HepG2 (cell line): ENCODE results near the gene GNG7. TPM values are rescaled to one million over a fixed set of nuclear protein-coding genes. Genes with fewer than 3 reads are reported as not detected.

Source experiments
- CBX1 ChIP-seq: IDR thresholded peaks from one replicate; pipeline ENCODE4 v1.6.1; 2016; ENCODE audit warnings: antibody characterized with exemption, low read depth
- CHD2 ChIP-seq: IDR thresholded peaks from 2 replicates; pipeline ENCODE4 v1.6.1; 2011; ENCODE audit warnings: low read depth, low read length, improper control_type of control experiment
- DNMT1 ChIP-seq: sonication (generic); formaldehyde crosslinking; IDR thresholded peaks from 2 replicates; pipeline ENCODE4 v1.5.1; 2020; ENCODE audit warnings: mild to moderate bottlenecking, missing genetic modification reagents
- MAFK ChIP-seq, 2 experiments: IDR thresholded peaks in 1 of 2; conservative IDR thresholded peaks in 1 of 2; 2 replicates each; pipeline ENCODE4 v1.6.1; 2011; ENCODE audit warnings: improper control_type of control experiment in 2 of 2, low read length in 2 of 2
- MIER2 ChIP-seq: IDR thresholded peaks from 2 replicates; pipeline ENCODE4 v1.6.1; 2016; ENCODE audit warnings: missing biosample characterization, missing genetic modification reagents
- NR2F1 ChIP-seq, 2 experiments: fragments of 450-650 bp in 1 of 2; formaldehyde crosslinking in 1 of 2; IDR thresholded peaks; 2 replicates each; pipeline versions ENCODE4 v1.5.0 to v1.6.1; 2016 to 2020; ENCODE audit warnings: mild to moderate bottlenecking in 1 of 2, missing compliant biosample characterization in 1 of 2, missing genetic modification reagents in 1 of 2, moderate library complexity in 1 of 2
- PAX8 ChIP-seq: sonication (generic); formaldehyde crosslinking; IDR thresholded peaks from 2 replicates; pipeline ENCODE4 v1.8.0; 2022; ENCODE audit warnings: mild to moderate bottlenecking, missing genetic modification reagents, borderline replicate concordance
- RBM22 ChIP-seq: fragments of 200-400 bp; formaldehyde crosslinking; optimal IDR thresholded peaks from 2 replicates; pipeline ENCODE3; 2017; ENCODE audit warnings: mild to moderate bottlenecking, low read length, moderate library complexity
- SRSF4 ChIP-seq: fragments of 200-400 bp; formaldehyde crosslinking; IDR thresholded peaks from one replicate; pipeline ENCODE4 v1.6.1; 2018; ENCODE audit warnings: mild to moderate bottlenecking, low read depth, low read length, moderate library complexity; ENCODE audit not compliant: poor library complexity, severe bottlenecking
- ZFX ChIP-seq: sonication (generic); formaldehyde crosslinking; IDR thresholded peaks from 2 replicates; pipeline ENCODE4 v1.4.0; 2020; ENCODE audit warnings: mild to moderate bottlenecking, low read depth, missing genetic modification reagents, moderate library complexity
- ZNF180 ChIP-seq: sonication (generic); formaldehyde crosslinking; IDR thresholded peaks from 2 replicates; pipeline ENCODE4 v1.4.0; 2020; ENCODE audit warnings: low read depth, missing genetic modification reagents, borderline replicate concordance
- ZNF260 ChIP-seq: sonication (generic); formaldehyde crosslinking; IDR thresholded peaks from 2 replicates; pipeline ENCODE4 v1.4.0; 2020; ENCODE audit warnings: missing genetic modification reagents, low read depth, mild to moderate bottlenecking, borderline replicate concordance
- ZNF282 ChIP-seq: fragments of 450-650 bp; IDR thresholded peaks from 2 replicates; pipeline ENCODE4 v1.6.1; 2018; ENCODE audit not compliant: partially characterized antibody
- ZNF670 ChIP-seq: sonication (generic); formaldehyde crosslinking; IDR thresholded peaks from 2 replicates; pipeline ENCODE4 v1.8.0; 2022; ENCODE audit warnings: mild to moderate bottlenecking, missing genetic modification reagents, borderline replicate concordance
- ZNF720 ChIP-seq: sonication (generic); formaldehyde crosslinking; IDR thresholded peaks from 2 replicates; pipeline ENCODE4 v1.4.0; 2020; ENCODE audit warnings: missing genetic modification reagents
- ZNF775 ChIP-seq: sonication (generic); formaldehyde crosslinking; IDR thresholded peaks from 2 replicates; pipeline ENCODE4 v1.4.0; 2020; ENCODE audit warnings: missing genetic modification reagents, mild to moderate bottlenecking, moderate library complexity, borderline replicate concordance
- ZSCAN12 ChIP-seq: sonication (generic); formaldehyde crosslinking; IDR thresholded peaks from 2 replicates; pipeline ENCODE4 v1.9.0; 2021; ENCODE audit warnings: mild to moderate bottlenecking, missing genetic modification reagents
- polyA plus RNA-seq, 8 experiments: library from polyadenylated mRNA; depleted of rRNA in 3 of 8; stranded (reverse) in 7 of 8; unstranded in 1 of 8; fragments of >200 nt; fragmentation: Illumina TruSeq in 4 of 8; extraction: Trizol in 4 of 8; gene quantifications; 2 replicates each; pipeline versions ENCODE4 v1.2.1 to v1.2.3, GENCODE V29; 2011 to 2016; ENCODE audit warnings: low read depth in 4 of 8, missing spikeins in 1 of 8, mixed read lengths in 1 of 8; ENCODE audit not compliant: insufficient read depth in 1 of 8
- total RNA-seq, 5 experiments: library from RNA; depleted of rRNA; stranded (reverse); fragments of >200 nt; fragmentation: Illumina TruSeq; extraction: Trizol; gene quantifications; 2 replicates each; pipeline ENCODE4 v1.2.3, GENCODE V29; 2016; ENCODE audit warnings: low read depth in 1 of 5
- TF ChIP-seq, protein P1 (sequence below): sonication (generic); formaldehyde crosslinking; IDR thresholded peaks from one replicate; pipeline ENCODE4 v1.5.1; 2020; ENCODE audit warnings: mild to moderate bottlenecking, missing genetic modification reagents; ENCODE audit errors: not compliant biosample characterization
- TF ChIP-seq, protein P2 (sequence below): sonication (generic); formaldehyde crosslinking; conservative IDR thresholded peaks from 2 replicates; pipeline ENCODE4 v1.4.0; 2020; ENCODE audit warnings: missing genetic modification reagents
- TF ChIP-seq, protein P3 (sequence below): sonication (generic); formaldehyde crosslinking; IDR thresholded peaks from 2 replicates; pipeline ENCODE4 v1.8.1; 2023; ENCODE audit warnings: mild to moderate bottlenecking, missing genetic modification reagents, borderline replicate concordance

The GNG7 gene
- total and polyA plus RNA-seq, 2 of the 13 experiments (the other 11 are each of a cell fraction or from before 2014, with no cell fraction given): 1.4 to 3.3 TPM

DNA sequence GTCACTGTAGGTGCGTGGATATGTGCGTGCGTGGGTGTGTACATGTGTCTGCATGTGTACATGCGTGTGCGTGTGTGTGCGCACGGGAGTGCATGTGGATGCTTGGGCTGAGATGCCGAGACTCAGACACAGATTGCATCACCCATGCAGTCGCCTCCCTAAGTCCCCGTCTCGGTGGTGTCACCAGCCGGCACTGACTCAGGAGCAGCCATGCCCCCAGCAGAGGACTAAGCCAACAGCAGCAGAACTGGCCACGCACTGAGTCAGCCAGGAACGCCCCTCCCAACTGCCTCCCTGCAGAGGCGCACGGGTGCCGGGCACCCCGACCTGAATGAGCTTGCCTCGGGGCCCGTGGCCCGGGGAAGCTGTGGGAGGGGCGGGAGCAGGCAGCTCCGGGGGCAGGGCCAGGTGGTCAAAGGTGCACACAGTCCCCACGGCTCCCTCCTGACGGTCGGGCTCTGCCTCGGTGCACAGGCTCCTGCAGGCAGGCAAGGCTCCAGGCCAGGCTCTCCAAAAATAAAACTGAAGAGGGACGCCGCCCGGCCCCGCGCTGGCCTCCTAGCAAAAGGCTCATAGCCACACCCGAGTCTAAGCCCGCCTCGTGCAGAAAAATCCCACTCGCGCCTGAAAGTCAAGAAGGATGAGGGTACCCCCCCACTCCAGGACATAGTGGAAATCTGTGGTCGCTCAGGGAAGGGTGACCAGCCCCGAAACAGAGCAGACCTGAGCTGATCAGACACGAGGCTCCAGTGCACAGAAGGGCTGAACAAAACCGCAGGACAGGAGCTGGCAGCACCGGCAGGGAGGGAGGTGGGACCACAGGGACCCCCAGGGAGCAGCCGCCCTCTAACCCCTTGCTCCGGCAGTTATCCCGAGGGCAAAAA is 177.4 kb downstream of the GNG7 start (continued):
- TF ChIP-seq, protein P1, sequence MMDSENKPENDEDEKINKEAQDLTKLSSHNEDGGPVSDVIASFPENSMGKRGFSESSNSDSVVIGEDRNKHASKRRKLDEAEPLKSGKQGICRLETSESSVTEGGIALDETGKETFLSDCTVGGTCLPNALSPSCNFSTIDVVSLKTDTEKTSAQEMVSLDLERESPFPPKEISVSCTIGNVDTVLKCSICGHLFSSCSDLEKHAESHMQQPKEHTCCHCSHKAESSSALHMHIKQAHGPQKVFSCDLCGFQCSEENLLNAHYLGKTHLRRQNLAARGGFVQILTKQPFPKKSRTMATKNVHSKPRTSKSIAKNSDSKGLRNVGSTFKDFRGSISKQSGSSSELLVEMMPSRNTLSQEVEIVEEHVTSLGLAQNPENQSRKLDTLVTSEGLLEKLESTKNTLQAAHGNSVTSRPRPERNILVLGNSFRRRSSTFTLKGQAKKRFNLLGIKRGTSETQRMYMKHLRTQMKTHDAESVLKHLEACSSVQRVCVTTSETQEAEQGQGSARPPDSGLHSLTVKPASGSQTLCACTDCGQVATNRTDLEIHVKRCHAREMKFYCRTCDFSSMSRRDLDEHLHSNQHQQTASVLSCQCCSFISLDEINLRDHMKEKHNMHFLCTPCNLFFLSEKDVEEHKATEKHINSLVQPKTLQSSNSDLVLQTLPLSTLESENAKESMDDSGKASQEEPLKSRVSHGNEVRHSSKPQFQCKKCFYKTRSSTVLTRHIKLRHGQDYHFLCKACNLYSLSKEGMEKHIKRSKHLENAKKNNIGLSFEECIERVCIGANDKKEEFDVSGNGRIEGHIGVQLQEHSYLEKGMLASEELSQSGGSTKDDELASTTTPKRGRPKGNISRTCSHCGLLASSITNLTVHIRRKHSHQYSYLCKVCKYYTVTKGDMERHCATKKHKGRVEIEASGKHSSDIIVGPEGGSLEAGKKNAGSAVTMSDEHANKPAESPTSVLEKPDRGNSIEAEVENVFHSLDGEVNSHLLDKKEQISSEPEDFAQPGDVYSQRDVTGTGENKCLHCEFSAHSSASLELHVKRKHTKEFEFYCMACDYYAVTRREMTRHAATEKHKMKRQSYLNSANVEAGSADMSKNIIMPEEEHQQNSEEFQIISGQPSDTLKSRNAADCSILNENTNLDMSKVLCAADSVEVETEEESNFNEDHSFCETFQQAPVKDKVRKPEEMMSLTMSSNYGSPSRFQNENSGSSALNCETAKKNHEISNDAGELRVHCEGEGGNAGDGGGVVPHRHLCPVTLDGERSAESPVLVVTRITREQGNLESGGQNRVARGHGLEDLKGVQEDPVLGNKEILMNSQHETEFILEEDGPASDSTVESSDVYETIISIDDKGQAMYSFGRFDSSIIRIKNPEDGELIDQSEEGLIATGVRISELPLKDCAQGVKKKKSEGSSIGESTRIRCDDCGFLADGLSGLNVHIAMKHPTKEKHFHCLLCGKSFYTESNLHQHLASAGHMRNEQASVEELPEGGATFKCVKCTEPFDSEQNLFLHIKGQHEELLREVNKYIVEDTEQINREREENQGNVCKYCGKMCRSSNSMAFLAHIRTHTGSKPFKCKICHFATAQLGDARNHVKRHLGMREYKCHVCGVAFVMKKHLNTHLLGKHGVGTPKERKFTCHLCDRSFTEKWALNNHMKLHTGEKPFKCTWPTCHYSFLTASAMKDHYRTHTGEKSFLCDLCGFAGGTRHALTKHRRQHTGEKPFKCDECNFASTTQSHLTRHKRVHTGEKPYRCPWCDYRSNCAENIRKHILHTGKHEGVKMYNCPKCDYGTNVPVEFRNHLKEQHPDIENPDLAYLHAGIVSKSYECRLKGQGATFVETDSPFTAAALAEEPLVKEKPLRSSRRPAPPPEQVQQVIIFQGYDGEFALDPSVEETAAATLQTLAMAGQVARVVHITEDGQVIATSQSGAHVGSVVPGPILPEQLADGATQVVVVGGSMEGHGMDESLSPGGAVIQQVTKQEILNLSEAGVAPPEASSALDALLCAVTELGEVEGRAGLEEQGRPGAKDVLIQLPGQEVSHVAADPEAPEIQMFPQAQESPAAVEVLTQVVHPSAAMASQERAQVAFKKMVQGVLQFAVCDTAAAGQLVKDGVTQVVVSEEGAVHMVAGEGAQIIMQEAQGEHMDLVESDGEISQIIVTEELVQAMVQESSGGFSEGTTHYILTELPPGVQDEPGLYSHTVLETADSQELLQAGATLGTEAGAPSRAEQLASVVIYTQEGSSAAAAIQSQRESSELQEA (CRISPR knock-in tag): no peak
- TF ChIP-seq MAFK (conservative IDR thresholded peaks at IDR 0.05 in 1 of 2, IDR thresholded peaks at IDR 0.05 in 1 of 2; ENCODE audit: low read length in 2 of 2) (0 out of 4 replicates have a peak, but pooled peaks of 1 of the 2 experiments have one; percentile 1), CBX1 (no peak), CHD2 (no peak), MIER2 (no peak), ZFX (peak; percentile 52), ZNF180 (no peak), NR2F1 (CRISPR knock-in tag; IDR thresholded peaks at IDR 0.05) (no peak), ZNF775 (CRISPR knock-in tag) (no peak), ZNF670 (CRISPR knock-in tag) (no peak), SRSF4 (no peak), ZSCAN12 (CRISPR knock-in tag) (no peak), ZNF720 (no peak), ZNF282 (no peak), PAX8 (CRISPR knock-in tag) (no peak), ZNF260 (CRISPR knock-in tag) (no peak), RBM22 (no peak), DNMT1 (CRISPR knock-in tag) (no peak)
- TF ChIP-seq, protein P2, sequence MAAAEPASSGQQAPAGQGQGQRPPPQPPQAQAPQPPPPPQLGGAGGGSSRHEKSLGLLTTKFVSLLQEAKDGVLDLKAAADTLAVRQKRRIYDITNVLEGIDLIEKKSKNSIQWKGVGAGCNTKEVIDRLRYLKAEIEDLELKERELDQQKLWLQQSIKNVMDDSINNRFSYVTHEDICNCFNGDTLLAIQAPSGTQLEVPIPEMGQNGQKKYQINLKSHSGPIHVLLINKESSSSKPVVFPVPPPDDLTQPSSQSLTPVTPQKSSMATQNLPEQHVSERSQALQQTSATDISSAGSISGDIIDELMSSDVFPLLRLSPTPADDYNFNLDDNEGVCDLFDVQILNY (CRISPR knock-in tag): no peak
- TF ChIP-seq, protein P3, sequence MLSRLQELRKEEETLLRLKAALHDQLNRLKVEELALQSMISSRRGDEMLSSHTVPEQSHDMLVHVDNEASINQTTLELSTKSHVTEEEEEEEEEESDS: no peak
